Left ventricle myocardium inferior (tissue), 1 donor: Measurements from ENCODE around the gene PDE9A. TPM values are rescaled to one million over a fixed set of nuclear protein-coding genes. Genes with fewer than 3 reads are reported as not detected.

Experiments used
- DNase-seq: peaks from one replicate; pipeline ENCODE4 v3.0.0-alpha.2; 2020
- H3K27ac ChIP-seq: fragments of 200-600 bp; replicated peaks from 2 replicates; pipeline ENCODE4 v1.8.0; 2021
- H3K27me3 ChIP-seq: fragments of 200-600 bp; 2 replicates; pipeline ENCODE4 v1.8.0; 2021; ENCODE audit warnings: low read depth
- H3K36me3 ChIP-seq: fragments of 200-600 bp; 2 replicates; pipeline ENCODE4 v1.8.0; 2021
- H3K4me1 ChIP-seq: fragments of 200-600 bp; 2 replicates; pipeline ENCODE4 v1.8.0; 2021
- H3K4me3 ChIP-seq: fragments of 200-600 bp; 2 replicates; pipeline ENCODE4 v1.8.0; 2021; ENCODE audit warnings: mild to moderate bottlenecking, moderate library complexity
- H3K9me3 ChIP-seq: fragments of 200-600 bp; replicated peaks from 2 replicates; pipeline ENCODE4 v1.8.0; 2021
- CTCF ChIP-seq: fragments of 200-600 bp; IDR thresholded peaks from 2 replicates; pipeline ENCODE4 v1.8.0; 2021; ENCODE audit warnings: antibody characterized with exemption, mild to moderate bottlenecking, borderline replicate concordance
- intact Hi-C: fragments of 100-400 bp; cut with micrococcal nuclease; formaldehyde crosslinking; loops from one replicate; pipeline ENCODE4 v1.11.0; 2022
- total RNA-seq: library from RNA; stranded (reverse); fragmentation: NEBNext Ultra II Directional; extraction: Animal tissue kit (Norgen Biotek cat#: 25700); gene quantifications from one replicate; pipeline ENCODE4 v1.2.1, GENCODE V29; 2021
- donor health status: DM: no; HTN: yes; CAD: no; lungs with severe emphysema.

PDE9A gene
- total RNA-seq, 1 donor from 2014 or later = 3.2 TPM

- Histone ChIP-seq H3K4me3 (no peak overlapping the region), H3K36me3 (no peaks in the 10 kb centered on the region), H3K27me3 (no peaks in the 10 kb centered on the region), H3K9me3 (no peaks in the 10 kb centered on the region), H3K27ac (peak overlapping the region; percentile 33), H3K4me1 (peaks cover 39% of the 10 kb centered on the region)
- no peak for DNase-seq
- TF ChIP-seq CTCF = no peak
- intact Hi-C loops = no loop called here
Observed at GRCh38 chr21:42666023-42666747, 12.8 kb downstream of the PDE9A start.

- TF ChIP-seq CTCF = no peak
- peak overlapping the region; percentile 47 for H3K27ac ChIP-seq
- no peaks in the 10 kb centered on the region for H3K9me3 ChIP-seq
- H3K36me3 ChIP-seq = no peaks in the 10 kb centered on the region
- peaks cover 39% of the 10 kb centered on the region for H3K4me1 ChIP-seq
- no peak overlapping the region for H3K4me3 ChIP-seq
- intact Hi-C loops = no loop called here
- H3K27me3 ChIP-seq = no peaks in the 10 kb centered on the region
- DNase-seq = no peak
Observed at GRCh38 chr21:42666925-42667324, 13.5 kb downstream of the PDE9A start.

GRCh38 chr21:42668298-42668992, 15.0 kb downstream of the PDE9A start:
- Histone ChIP-seq H3K27ac (peak overlapping the region; percentile 47), H3K4me3 (peak overlapping the region; percentile 30), H3K9me3 (no peaks in the 10 kb centered on the region), H3K36me3 (no peaks in the 10 kb centered on the region), H3K4me1 (peaks cover 39% of the 10 kb centered on the region), H3K27me3 (peaks cover 7% of the 10 kb centered on the region)
- no peak for DNase-seq
- no peak for TF ChIP-seq CTCF
- intact Hi-C loops = no loop called here

- peak; percentile 34 for TF ChIP-seq CTCF
- peak overlapping the region; percentile 30 for H3K4me3 ChIP-seq
- no peaks in the 10 kb centered on the region for H3K36me3 ChIP-seq
- H3K27me3 ChIP-seq = peaks cover 8% of the 10 kb centered on the region
- peak; percentile 50 for DNase-seq
- no peaks in the 10 kb centered on the region for H3K9me3 ChIP-seq
- H3K27ac ChIP-seq = peak overlapping the region; percentile 47
- peaks cover 41% of the 10 kb centered on the region for H3K4me1 ChIP-seq
- intact Hi-C loops = no loop called here
Observed at GRCh38 chr21:42669041-42669440, 15.6 kb downstream of the PDE9A start.

GRCh38 chr21:42670058-42670880, 16.8 kb downstream of the PDE9A start:
- no peaks in the 10 kb centered on the region for H3K9me3 ChIP-seq
- DNase-seq = no peak
- no peak overlapping the region for H3K4me3 ChIP-seq
- H3K36me3 ChIP-seq = no peaks in the 10 kb centered on the region
- H3K4me1 ChIP-seq = peaks cover 33% of the 10 kb centered on the region
- TF ChIP-seq CTCF = no peak
- intact Hi-C loops = no loop called here
- H3K27ac ChIP-seq = no peak overlapping the region
- peaks cover 13% of the 10 kb centered on the region for H3K27me3 ChIP-seq
